ENCODE results near the gene TP53. TPM values are rescaled to one million over a fixed set of nuclear protein-coding genes. Genes with fewer than 3 reads are reported as not detected.

The TP53 gene
- total RNA-seq, 1 experiment from 2014 or later = 179 TPM

DNA sequence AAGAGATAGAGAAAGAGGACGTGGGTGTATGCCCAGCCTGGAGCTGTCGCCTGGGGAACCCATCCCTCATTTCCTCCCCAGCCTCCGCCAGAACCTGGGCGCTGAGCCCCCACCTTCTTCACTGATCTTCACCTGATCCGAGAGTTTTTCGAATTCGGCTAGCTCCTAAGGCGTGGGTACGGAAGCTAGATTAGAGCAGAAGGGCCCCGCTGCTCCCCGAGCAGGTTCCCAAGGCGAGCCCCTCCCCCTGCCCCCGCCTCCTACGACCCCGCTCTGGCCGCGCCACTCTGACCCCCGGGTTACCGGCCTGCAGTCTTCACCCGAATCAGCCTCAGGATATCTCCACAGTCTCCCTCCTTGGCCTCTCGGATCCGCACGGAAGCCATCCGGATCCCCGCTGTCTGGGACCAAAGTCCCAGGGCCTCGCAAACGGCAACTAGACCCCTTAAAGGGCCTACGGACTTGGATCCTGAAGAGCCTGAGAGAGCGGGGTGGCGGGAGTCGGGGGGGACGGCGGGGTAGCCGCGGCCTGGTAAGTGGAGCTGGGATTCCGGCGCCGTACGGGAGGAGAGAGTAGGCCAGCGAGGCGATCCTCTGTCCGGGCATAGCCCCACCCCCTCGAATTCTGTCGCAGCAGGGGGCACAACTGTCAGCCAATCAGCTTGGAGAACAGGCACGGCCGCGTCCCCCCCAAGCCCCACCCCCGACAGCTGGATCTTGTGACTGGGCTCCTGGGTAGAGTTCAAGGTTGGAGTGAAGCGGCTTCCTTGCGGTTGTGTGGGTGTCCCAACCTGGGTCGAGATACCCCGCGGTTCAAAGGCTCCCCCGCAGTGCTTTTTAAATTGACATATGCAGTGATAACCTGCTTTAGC is 59.8 kb downstream of the TP53 start, which contains the start of gene SAT2 (continued):
- TF ChIP-seq, protein P1, sequence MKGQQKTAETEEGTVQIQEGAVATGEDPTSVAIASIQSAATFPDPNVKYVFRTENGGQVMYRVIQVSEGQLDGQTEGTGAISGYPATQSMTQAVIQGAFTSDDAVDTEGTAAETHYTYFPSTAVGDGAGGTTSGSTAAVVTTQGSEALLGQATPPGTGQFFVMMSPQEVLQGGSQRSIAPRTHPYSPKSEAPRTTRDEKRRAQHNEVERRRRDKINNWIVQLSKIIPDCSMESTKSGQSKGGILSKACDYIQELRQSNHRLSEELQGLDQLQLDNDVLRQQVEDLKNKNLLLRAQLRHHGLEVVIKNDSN (CRISPR knock-in tag; IDR thresholded peaks at IDR 0.05) = peak; percentile 34; the same call in 1 of the 2 replicates
- TF ChIP-seq KAT7 (CRISPR knock-in tag; IDR thresholded peaks at IDR 0.05; ENCODE audit: borderline replicate concordance) (no peak), ZNF423 (CRISPR knock-in tag; IDR thresholded peaks at IDR 0.05) (peak; percentile 61; the same call in 1 of the 2 replicates), FOXJ3 (CRISPR knock-in tag; IDR thresholded peaks at IDR 0.05; ENCODE audit: borderline replicate concordance) (no peak), HMGA2 (CRISPR knock-in tag; IDR thresholded peaks at IDR 0.05) (no peak), TP53 (CRISPR knock-in tag; IDR thresholded peaks at IDR 0.05) (0 out of 2 replicates have a peak, but pooled peaks have one; percentile 33), JAZF1 (CRISPR knock-in tag; IDR thresholded peaks at IDR 0.05) (no peak), EMX1 (CRISPR knock-in tag; IDR thresholded peaks at IDR 0.05) (no peak), ETV6 (CRISPR knock-in tag; IDR thresholded peaks at IDR 0.05) (peak; percentile 76; the same call in 1 of the 2 replicates), TEAD4 (CRISPR knock-in tag; IDR thresholded peaks at IDR 0.05) (no peak), FOXP1 (CRISPR knock-in tag; IDR thresholded peaks at IDR 0.05; ENCODE audit: borderline replicate concordance) (no peak), CREM (CRISPR knock-in tag; IDR thresholded peaks at IDR 0.05) (0 out of 2 replicates have a peak, but pooled peaks have one; percentile 47), CBFB (CRISPR knock-in tag; IDR thresholded peaks at IDR 0.05; ENCODE audit: low read depth) (no peak), MYBL2 (CRISPR knock-in tag; IDR thresholded peaks at IDR 0.05) (no peak), SP1 (CRISPR knock-in tag; conservative IDR thresholded peaks at IDR 0.05) (peak; percentile 58; the same call in 1 of the 2 replicates)
- TF ChIP-seq, protein P2, sequence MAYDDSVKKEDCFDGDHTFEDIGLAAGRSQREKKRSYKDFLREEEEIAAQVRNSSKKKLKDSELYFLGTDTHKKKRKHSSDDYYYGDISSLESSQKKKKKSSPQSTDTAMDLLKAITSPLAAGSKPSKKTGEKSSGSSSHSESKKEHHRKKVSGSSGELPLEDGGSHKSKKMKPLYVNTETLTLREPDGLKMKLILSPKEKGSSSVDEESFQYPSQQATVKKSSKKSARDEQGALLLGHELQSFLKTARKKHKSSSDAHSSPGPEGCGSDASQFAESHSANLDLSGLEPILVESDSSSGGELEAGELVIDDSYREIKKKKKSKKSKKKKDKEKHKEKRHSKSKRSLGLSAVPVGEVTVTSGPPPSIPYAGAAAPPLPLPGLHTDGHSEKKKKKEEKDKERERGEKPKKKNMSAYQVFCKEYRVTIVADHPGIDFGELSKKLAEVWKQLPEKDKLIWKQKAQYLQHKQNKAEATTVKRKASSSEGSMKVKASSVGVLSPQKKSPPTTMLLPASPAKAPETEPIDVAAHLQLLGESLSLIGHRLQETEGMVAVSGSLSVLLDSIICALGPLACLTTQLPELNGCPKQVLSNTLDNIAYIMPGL (CRISPR knock-in tag; IDR thresholded peaks at IDR 0.05) = 0 out of 2 replicates have a peak, but pooled peaks have one; percentile 4
- TF ChIP-seq, protein P3, sequence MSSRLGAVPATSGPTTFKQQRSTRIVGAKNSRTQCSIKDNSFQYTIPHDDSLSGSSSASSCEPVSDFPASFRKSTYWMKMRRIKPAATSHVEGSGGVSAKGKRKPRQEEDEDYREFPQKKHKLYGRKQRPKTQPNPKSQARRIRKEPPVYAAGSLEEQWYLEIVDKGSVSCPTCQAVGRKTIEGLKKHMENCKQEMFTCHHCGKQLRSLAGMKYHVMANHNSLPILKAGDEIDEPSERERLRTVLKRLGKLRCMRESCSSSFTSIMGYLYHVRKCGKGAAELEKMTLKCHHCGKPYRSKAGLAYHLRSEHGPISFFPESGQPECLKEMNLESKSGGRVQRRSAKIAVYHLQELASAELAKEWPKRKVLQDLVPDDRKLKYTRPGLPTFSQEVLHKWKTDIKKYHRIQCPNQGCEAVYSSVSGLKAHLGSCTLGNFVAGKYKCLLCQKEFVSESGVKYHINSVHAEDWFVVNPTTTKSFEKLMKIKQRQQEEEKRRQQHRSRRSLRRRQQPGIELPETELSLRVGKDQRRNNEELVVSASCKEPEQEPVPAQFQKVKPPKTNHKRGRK (CRISPR knock-in tag; IDR thresholded peaks at IDR 0.05; ENCODE audit: borderline replicate concordance) = no peak
- TF ChIP-seq, protein P4, sequence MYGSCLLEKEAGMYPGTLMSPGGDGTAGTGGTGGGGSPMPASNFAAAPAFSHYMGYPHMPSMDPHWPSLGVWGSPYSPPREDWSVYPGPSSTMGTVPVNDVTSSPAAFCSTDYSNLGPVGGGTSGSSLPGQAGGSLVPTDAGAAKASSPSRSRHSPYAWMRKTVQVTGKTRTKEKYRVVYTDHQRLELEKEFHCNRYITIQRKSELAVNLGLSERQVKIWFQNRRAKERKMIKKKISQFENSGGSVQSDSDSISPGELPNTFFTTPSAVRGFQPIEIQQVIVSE (CRISPR knock-in tag; IDR thresholded peaks at IDR 0.05; ENCODE audit: borderline replicate concordance) = no peak
- TF ChIP-seq, protein P5, sequence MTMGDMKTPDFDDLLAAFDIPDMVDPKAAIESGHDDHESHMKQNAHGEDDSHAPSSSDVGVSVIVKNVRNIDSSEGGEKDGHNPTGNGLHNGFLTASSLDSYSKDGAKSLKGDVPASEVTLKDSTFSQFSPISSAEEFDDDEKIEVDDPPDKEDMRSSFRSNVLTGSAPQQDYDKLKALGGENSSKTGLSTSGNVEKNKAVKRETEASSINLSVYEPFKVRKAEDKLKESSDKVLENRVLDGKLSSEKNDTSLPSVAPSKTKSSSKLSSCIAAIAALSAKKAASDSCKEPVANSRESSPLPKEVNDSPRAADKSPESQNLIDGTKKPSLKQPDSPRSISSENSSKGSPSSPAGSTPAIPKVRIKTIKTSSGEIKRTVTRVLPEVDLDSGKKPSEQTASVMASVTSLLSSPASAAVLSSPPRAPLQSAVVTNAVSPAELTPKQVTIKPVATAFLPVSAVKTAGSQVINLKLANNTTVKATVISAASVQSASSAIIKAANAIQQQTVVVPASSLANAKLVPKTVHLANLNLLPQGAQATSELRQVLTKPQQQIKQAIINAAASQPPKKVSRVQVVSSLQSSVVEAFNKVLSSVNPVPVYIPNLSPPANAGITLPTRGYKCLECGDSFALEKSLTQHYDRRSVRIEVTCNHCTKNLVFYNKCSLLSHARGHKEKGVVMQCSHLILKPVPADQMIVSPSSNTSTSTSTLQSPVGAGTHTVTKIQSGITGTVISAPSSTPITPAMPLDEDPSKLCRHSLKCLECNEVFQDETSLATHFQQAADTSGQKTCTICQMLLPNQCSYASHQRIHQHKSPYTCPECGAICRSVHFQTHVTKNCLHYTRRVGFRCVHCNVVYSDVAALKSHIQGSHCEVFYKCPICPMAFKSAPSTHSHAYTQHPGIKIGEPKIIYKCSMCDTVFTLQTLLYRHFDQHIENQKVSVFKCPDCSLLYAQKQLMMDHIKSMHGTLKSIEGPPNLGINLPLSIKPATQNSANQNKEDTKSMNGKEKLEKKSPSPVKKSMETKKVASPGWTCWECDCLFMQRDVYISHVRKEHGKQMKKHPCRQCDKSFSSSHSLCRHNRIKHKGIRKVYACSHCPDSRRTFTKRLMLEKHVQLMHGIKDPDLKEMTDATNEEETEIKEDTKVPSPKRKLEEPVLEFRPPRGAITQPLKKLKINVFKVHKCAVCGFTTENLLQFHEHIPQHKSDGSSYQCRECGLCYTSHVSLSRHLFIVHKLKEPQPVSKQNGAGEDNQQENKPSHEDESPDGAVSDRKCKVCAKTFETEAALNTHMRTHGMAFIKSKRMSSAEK (CRISPR knock-in tag; IDR thresholded peaks at IDR 0.05; ENCODE audit: borderline replicate concordance) = no peak
- TF ChIP-seq, protein P6, sequence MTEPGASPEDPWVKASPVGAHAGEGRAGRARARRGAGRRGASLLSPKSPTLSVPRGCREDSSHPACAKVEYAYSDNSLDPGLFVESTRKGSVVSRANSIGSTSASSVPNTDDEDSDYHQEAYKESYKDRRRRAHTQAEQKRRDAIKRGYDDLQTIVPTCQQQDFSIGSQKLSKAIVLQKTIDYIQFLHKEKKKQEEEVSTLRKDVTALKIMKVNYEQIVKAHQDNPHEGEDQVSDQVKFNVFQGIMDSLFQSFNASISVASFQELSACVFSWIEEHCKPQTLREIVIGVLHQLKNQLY (CRISPR knock-in tag; IDR thresholded peaks at IDR 0.05) = no peak
- TF ChIP-seq, protein P7, sequence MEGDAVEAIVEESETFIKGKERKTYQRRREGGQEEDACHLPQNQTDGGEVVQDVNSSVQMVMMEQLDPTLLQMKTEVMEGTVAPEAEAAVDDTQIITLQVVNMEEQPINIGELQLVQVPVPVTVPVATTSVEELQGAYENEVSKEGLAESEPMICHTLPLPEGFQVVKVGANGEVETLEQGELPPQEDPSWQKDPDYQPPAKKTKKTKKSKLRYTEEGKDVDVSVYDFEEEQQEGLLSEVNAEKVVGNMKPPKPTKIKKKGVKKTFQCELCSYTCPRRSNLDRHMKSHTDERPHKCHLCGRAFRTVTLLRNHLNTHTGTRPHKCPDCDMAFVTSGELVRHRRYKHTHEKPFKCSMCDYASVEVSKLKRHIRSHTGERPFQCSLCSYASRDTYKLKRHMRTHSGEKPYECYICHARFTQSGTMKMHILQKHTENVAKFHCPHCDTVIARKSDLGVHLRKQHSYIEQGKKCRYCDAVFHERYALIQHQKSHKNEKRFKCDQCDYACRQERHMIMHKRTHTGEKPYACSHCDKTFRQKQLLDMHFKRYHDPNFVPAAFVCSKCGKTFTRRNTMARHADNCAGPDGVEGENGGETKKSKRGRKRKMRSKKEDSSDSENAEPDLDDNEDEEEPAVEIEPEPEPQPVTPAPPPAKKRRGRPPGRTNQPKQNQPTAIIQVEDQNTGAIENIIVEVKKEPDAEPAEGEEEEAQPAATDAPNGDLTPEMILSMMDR (IDR thresholded peaks at IDR 0.05) = no peak
- TF ChIP-seq, protein P8, sequence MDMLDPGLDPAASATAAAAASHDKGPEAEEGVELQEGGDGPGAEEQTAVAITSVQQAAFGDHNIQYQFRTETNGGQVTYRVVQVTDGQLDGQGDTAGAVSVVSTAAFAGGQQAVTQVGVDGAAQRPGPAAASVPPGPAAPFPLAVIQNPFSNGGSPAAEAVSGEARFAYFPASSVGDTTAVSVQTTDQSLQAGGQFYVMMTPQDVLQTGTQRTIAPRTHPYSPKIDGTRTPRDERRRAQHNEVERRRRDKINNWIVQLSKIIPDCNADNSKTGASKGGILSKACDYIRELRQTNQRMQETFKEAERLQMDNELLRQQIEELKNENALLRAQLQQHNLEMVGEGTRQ (CRISPR knock-in tag; IDR thresholded peaks at IDR 0.05) = peak; percentile 40
- TF ChIP-seq, protein P9, sequence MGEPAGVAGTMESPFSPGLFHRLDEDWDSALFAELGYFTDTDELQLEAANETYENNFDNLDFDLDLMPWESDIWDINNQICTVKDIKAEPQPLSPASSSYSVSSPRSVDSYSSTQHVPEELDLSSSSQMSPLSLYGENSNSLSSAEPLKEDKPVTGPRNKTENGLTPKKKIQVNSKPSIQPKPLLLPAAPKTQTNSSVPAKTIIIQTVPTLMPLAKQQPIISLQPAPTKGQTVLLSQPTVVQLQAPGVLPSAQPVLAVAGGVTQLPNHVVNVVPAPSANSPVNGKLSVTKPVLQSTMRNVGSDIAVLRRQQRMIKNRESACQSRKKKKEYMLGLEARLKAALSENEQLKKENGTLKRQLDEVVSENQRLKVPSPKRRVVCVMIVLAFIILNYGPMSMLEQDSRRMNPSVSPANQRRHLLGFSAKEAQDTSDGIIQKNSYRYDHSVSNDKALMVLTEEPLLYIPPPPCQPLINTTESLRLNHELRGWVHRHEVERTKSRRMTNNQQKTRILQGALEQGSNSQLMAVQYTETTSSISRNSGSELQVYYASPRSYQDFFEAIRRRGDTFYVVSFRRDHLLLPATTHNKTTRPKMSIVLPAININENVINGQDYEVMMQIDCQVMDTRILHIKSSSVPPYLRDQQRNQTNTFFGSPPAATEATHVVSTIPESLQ (CRISPR knock-in tag; IDR thresholded peaks at IDR 0.05) = no peak

Data from WTC11 (cell line).